SU-DHL-6 (cell line): ENCODE results near the gene RAPH1.

Source experiments
- CTCF ChIP-seq: fragments of 200-600 bp; sonication (generic); IDR thresholded peaks from one replicate; pipeline ENCODE4 v1.5.1; 2017; ENCODE audit warnings: antibody characterized with exemption, mild to moderate bottlenecking, low read length, moderate library complexity; ENCODE audit not compliant: insufficient read depth, poor library complexity, severe bottlenecking
- EZH2phosphoT487 ChIP-seq: fragments of 200-600 bp; sonication (generic), shearing (Covaris generic); conservative IDR thresholded peaks from 2 replicates; pipeline ENCODE4 v1.6.1; 2018; ENCODE audit warnings: mild to moderate bottlenecking, antibody characterized with exemption, low read length, moderate library complexity, mixed read lengths

GRCh38 chr2:203569677-203570316 lies 34.7 kb upstream of the RAPH1 start:
- no peak for TF ChIP-seq CTCF
- TF ChIP-seq EZH2phosphoT487 = no peak
